GM12878 (cell line): Measurements from ENCODE around the gene OR5D16. TPM values are rescaled to one million over a fixed set of nuclear protein-coding genes. Genes with fewer than 3 reads are reported as not detected.

Experiments used
- ATAC-seq: fragments of 200-7000 bp; cut with Tn5 transposase; 3 replicates; pipeline ENCODE4 v1.9.1; 2020; ENCODE audit warnings: mild to moderate bottlenecking, moderate library complexity
- BruUV-seq: library from RNA; stranded (reverse); fragments of 400-500 nt; replicated peaks from 2 replicates; lab custom pipeline; 2021; lab: Mats Ljungman, UMichigan
- CTCF ChIA-PET: fragments of 300-600 bp; sonication (Branson Sonifier 250); formaldehyde crosslinking; extraction: SDS; loops from one replicate; lab custom pipeline; 2021; ENCODE audit warnings: inconsistent platforms; lab: Yijun Ruan, JAX
- POLR2A ChIA-PET: fragments of 350-600 bp; formaldehyde crosslinking; extraction: SDS; loops from one replicate; lab custom pipeline; 2021; ENCODE audit warnings: inconsistent platforms; lab: Charles Lee
- RAD21 ChIA-PET: fragments of 300-600 bp; sonication (Branson Sonifier 250); formaldehyde crosslinking; loops from one replicate; lab custom pipeline; 2023; ENCODE audit warnings: antibody characterized with exemption; ENCODE audit not compliant: unreplicated experiment; lab: Charles Lee
- SMC1A ChIA-PET: fragments of 300-600 bp; sonication (Branson Sonifier 250); formaldehyde crosslinking; loops from one replicate; lab custom pipeline; 2023; ENCODE audit not compliant: unreplicated experiment, uncharacterized antibody; lab: Charles Lee
- DNase-seq: peaks from one replicate; pipeline ENCODE4 v3.0.0-alpha.2; 2011; ENCODE audit warnings: low read depth, low spot score
- FAIRE-seq: peaks from 3 replicates; lab custom pipeline; 2011; peaks lifted over from hg19 to GRCh38; lab: Jason Lieb, UNC
- H2AFZ ChIP-seq: 2 replicates; pipeline ENCODE4 v1.6.0; 2011; ENCODE audit warnings: low read depth, low read length, control low read depth; ENCODE audit not compliant: control insufficient read depth
- H3K27ac ChIP-seq: 2 replicates; pipeline ENCODE4 v1.5.1; 2011; ENCODE audit warnings: control low read depth; ENCODE audit not compliant: control insufficient read depth, insufficient read depth
- H3K27me3 ChIP-seq, 2 experiments: replicated peaks in 1 of 2; 2 replicates each; pipeline versions ENCODE4 v1.6.0 to v1.6.1; 2011; ENCODE audit warnings: low read length in 1 of 2; ENCODE audit not compliant: control insufficient read depth in 2 of 2, insufficient read depth in 2 of 2
- H3K36me3 ChIP-seq, 2 experiments: 2 replicates each; pipeline ENCODE4 v1.5.1; 2011; ENCODE audit warnings: low read length in 1 of 2; ENCODE audit not compliant: control insufficient read depth in 2 of 2, insufficient read depth in 2 of 2
- H3K4me1 ChIP-seq: 2 replicates; pipeline ENCODE4 v1.6.1; 2011; ENCODE audit warnings: mild to moderate bottlenecking, low read length, moderate library complexity, mixed read lengths; ENCODE audit not compliant: control insufficient read depth, insufficient read depth
- H3K4me2 ChIP-seq: 2 replicates; pipeline ENCODE4 v1.6.0; 2011; ENCODE audit warnings: control low read depth; ENCODE audit not compliant: control insufficient read depth, insufficient read depth
- H3K4me3 ChIP-seq: fragments of 200-600 bp; sonication (generic); 2 replicates; pipeline ENCODE4 v1.5.1; 2016
- H3K79me2 ChIP-seq: 2 replicates; pipeline ENCODE4 v1.6.0; 2011; ENCODE audit warnings: low read length; ENCODE audit not compliant: control insufficient read depth, insufficient read depth
- H3K9ac ChIP-seq: 2 replicates; pipeline ENCODE4 v1.8.0; 2011; ENCODE audit warnings: low read length, control low read depth, mixed read lengths; ENCODE audit not compliant: control insufficient read depth, insufficient read depth
- H3K9me3 ChIP-seq: replicated peaks from 3 replicates; pipeline ENCODE4 v1.5.1; 2011; ENCODE audit warnings: mild to moderate bottlenecking, low read length; ENCODE audit not compliant: control insufficient read depth, insufficient read depth
- H4K20me1 ChIP-seq: 2 replicates; pipeline ENCODE4 v1.6.0; 2011; ENCODE audit not compliant: control insufficient read depth, insufficient read depth
- ATF3 ChIP-seq: IDR thresholded peaks from 2 replicates; pipeline ENCODE4 v1.6.1; 2011; ENCODE audit warnings: low read depth, mild to moderate bottlenecking, low read length, moderate library complexity, borderline replicate concordance; ENCODE audit errors: extremely low read depth
- CBX3 ChIP-seq: fragments of 200-600 bp; sonication (generic); IDR thresholded peaks from 2 replicates; pipeline ENCODE4 v1.6.1; 2016; ENCODE audit warnings: low read depth, borderline replicate concordance
- E4F1 ChIP-seq: fragments of 450-650 bp; IDR thresholded peaks from 2 replicates; pipeline ENCODE4 v1.6.1; 2018; ENCODE audit warnings: borderline replicate concordance, mild to moderate bottlenecking; ENCODE audit not compliant: partially characterized antibody
- MXI1 ChIP-seq: fragments of 150-350 bp; IDR thresholded peaks from 2 replicates; pipeline ENCODE4 v1.6.1; 2011; ENCODE audit warnings: low read depth, mild to moderate bottlenecking, inconsistent platforms, low read length, improper control_type of control experiment
- PBX3 ChIP-seq: IDR thresholded peaks from 2 replicates; pipeline ENCODE4 v1.6.1; 2011; ENCODE audit warnings: mild to moderate bottlenecking, low read depth, low read length, moderate library complexity; ENCODE audit not compliant: insufficient replicate concordance
- POLR2A ChIP-seq: IDR thresholded peaks from 2 replicates; pipeline ENCODE4 v1.6.1; 2011; ENCODE audit warnings: low read depth, mild to moderate bottlenecking, low read length
- POLR2AphosphoS5 ChIP-seq: IDR thresholded peaks from 2 replicates; pipeline ENCODE4 v1.6.1; 2011; ENCODE audit warnings: mild to moderate bottlenecking, low read length, inconsistent platforms
- RBBP5 ChIP-seq: fragments of 200-600 bp; sonication (generic); conservative IDR thresholded peaks from 2 replicates; pipeline ENCODE4 v1.6.1; 2016
- RELB ChIP-seq: fragments of 450-650 bp; IDR thresholded peaks from 2 replicates; pipeline ENCODE4 v1.6.1; 2017; ENCODE audit warnings: low read depth, mild to moderate bottlenecking, moderate library complexity
- REST ChIP-seq: IDR thresholded peaks from 2 replicates; pipeline ENCODE4 v1.6.1; 2012; ENCODE audit warnings: mild to moderate bottlenecking, low read depth, low read length
- SRF ChIP-seq, 2 experiments: IDR thresholded peaks; 2 replicates each; pipeline ENCODE4 v1.6.1; 2011; ENCODE audit warnings: low read depth in 2 of 2, low read length in 2 of 2, mild to moderate bottlenecking in 1 of 2, moderate library complexity in 1 of 2
- STAT3 ChIP-seq: IDR thresholded peaks from 2 replicates; pipeline ENCODE4 v1.6.1; 2011; ENCODE audit warnings: low read depth, low read length, improper control_type of control experiment
- USF2 ChIP-seq: IDR thresholded peaks from 2 replicates; pipeline ENCODE4 v1.6.1; 2011; ENCODE audit warnings: low read depth, low read length, improper control_type of control experiment, borderline replicate concordance
- in situ Hi-C: fragments of 300-500 bp; cut with MboI; formaldehyde crosslinking; loops from 9 replicates; pipeline ENCODE4 v1.14.3; 2018; ENCODE audit warnings: mixed read lengths
- intact Hi-C: fragments of 100-400 bp; cut with micrococcal nuclease; formaldehyde crosslinking; loops from one replicate; pipeline ENCODE4 v1.14.2; 2022; ENCODE audit not compliant: unreplicated experiment
- polyA plus RNA-seq, 11 experiments: library from polyadenylated mRNA; depleted of rRNA in 4 of 11; unstranded in 6 of 11; stranded (reverse) in 5 of 11; fragments of >200 nt; fragmentation: Nextera tagmentation in 4 of 11; fragmentation: Illumina TruSeq in 1 of 11; extraction: Ambion mirVana in 4 of 11; extraction: Trizol in 1 of 11; gene quantifications; 1 replicate in 1 of 11; 2 replicates in 10 of 11; pipeline versions ENCODE4 v1.2.1 to v1.2.3, GENCODE V29; 2011 to 2016; ENCODE audit warnings: inconsistent platforms in 2 of 11, missing spikeins in 2 of 11, low read depth in 1 of 11
- total RNA-seq, 4 experiments: library from RNA; depleted of rRNA in 3 of 4; stranded (reverse); fragments of >200 nt in 3 of 4; fragmentation: Illumina TruSeq in 1 of 4; extraction: Trizol in 1 of 4; gene quantifications; 2 replicates each; pipeline versions ENCODE4 v1.2.1 to v1.2.3, GENCODE V29; 2013 to 2021

The OR5D16 gene
- total and polyA plus RNA-seq, 10 of the 15 experiments (the other 5 are each of a cell fraction or from before 2014, with no cell fraction given): not detected

- TF ChIP-seq RELB (no peak), RBBP5 (no peak)
- TF ChIP-seq, all 136 proteins: peak for 0
These were observed 45.2 kb upstream of the OR5D16 start (continued) for GRCh38 chr11:55793321-55793720.

GRCh38 chr11:55795256-55795655 is 43.3 kb upstream of the OR5D16 start, which contains the start of gene OR5D14:
TSS of gene OR5D14 (plus strand) at chr11:55795556. CDS start at chr11:55795556, 0 bp downstream.
- RAD21 ChIA-PET: no interaction called here
- DNase-seq: no peak
- Histone ChIP-seq H3K4me2 (no peak within 1 kb of the TSS), H3K27ac (no peak within 1 kb of the TSS), H3K79me2 (no peaks in the 10 kb centered on the region), H3K9me3 (no peaks in the 10 kb centered on the region), H3K4me1 (no peaks in the 10 kb centered on the region), H3K9ac (no peak within 1 kb of the TSS), H3K36me3 (no peaks in the 10 kb centered on the region), H4K20me1 (no peaks in the 10 kb centered on the region), H2AFZ (no peak within 1 kb of the TSS), H3K27me3 (no peaks in the 10 kb centered on the region), H3K4me3 (no peak within 1 kb of the TSS)
- FAIRE-seq: no peak
- ATAC-seq: no peak
- SMC1A ChIA-PET: no interaction called here
- POLR2A ChIA-PET: no interaction called here
- no TSS peak for BruUV-seq
- in situ Hi-C loops (no loop called here), intact Hi-C loops (no loop called here)
- CTCF ChIA-PET: no interaction called here
- TF ChIP-seq MXI1: no peak
- TF ChIP-seq ATF3: no peak
- TF ChIP-seq SRF (IDR thresholded peaks at IDR 0.05; ENCODE audit: low read depth in 2 of 2, low read length in 2 of 2): no peak
- no peak for TF ChIP-seq CBX3
- TF ChIP-seq PBX3: no peak
- no peak for TF ChIP-seq POLR2A
- no peak for TF ChIP-seq STAT3
- TF ChIP-seq POLR2AphosphoS5: no peak
- no peak for TF ChIP-seq USF2
- no peak for TF ChIP-seq REST
- no peak for TF ChIP-seq E4F1
